ENCODE data around the gene YAP1.

Gene YAP1

GRCh38 chr11:102238391-102238821 lies 128.2 kb downstream of the YAP1 start:
- DNase-seq (ENCODE audit: low read depth, low spot score), result no peak
- H3K9me3 ChIP-seq (ENCODE audit: low read depth, low read length), result no peaks in the 10 kb centered on the region
- no peaks in the 10 kb centered on the region for H3K36me3 ChIP-seq (ENCODE audit: insufficient read depth, low read length)
- no peak overlapping the region for H3K4me3 ChIP-seq
- no peak overlapping the region for H3K9ac ChIP-seq (ENCODE audit: insufficient read length)
- TF ChIP-seq POLR2AphosphoS5 (IDR thresholded peaks at IDR 0.05; ENCODE audit: borderline replicate concordance, low read depth, low read length), result no peak
- no peak overlapping the region for H3K27ac ChIP-seq

GRCh38 chr11:102239448-102239847 lies 129.2 kb downstream of the YAP1 start:
- H3K4me3 ChIP-seq, result no peak overlapping the region
- no peak overlapping the region for H3K27ac ChIP-seq
- H3K36me3 ChIP-seq (ENCODE audit: insufficient read depth, low read length), result no peaks in the 10 kb centered on the region
- TF ChIP-seq POLR2AphosphoS5 (IDR thresholded peaks at IDR 0.05; ENCODE audit: borderline replicate concordance, low read depth, low read length), result no peak
- no peak for TF ChIP-seq EZH2 (IDR thresholded peaks at IDR 0.05)
- TF ChIP-seq FOXP2 (optimal IDR thresholded peaks at IDR 0.05; ENCODE audit: control extremely low read depth, extremely low read length, insufficient read depth), result no peak
- H3K9ac ChIP-seq (ENCODE audit: insufficient read length), result no peak overlapping the region
- no peak for DNase-seq (ENCODE audit: low read depth, low spot score)
- no peaks in the 10 kb centered on the region for H3K9me3 ChIP-seq (ENCODE audit: low read depth, low read length)

GRCh38 chr11:102239911-102240310 lies 129.7 kb downstream of the YAP1 start:
- no peak for TF ChIP-seq EZH2 (IDR thresholded peaks at IDR 0.05)
- TF ChIP-seq FOXP2 (optimal IDR thresholded peaks at IDR 0.05; ENCODE audit: control extremely low read depth, extremely low read length, insufficient read depth), result no peak
- TF ChIP-seq POLR2AphosphoS5 (IDR thresholded peaks at IDR 0.05; ENCODE audit: borderline replicate concordance, low read depth, low read length), result no peak
- Histone ChIP-seq H3K36me3 (ENCODE audit: insufficient read depth, low read length) (no peaks in the 10 kb centered on the region), H3K27ac (no peak overlapping the region), H3K4me3 (no peak overlapping the region), H3K9ac (ENCODE audit: insufficient read length) (no peak overlapping the region), H3K9me3 (ENCODE audit: low read depth, low read length) (no peaks in the 10 kb centered on the region)
- no peak for DNase-seq (ENCODE audit: low read depth, low spot score)

GRCh38 chr11:102240502-102240901 lies 130.3 kb downstream of the YAP1 start:
- H3K9ac ChIP-seq (ENCODE audit: insufficient read length), result no peak overlapping the region
- H3K4me3 ChIP-seq, result no peak overlapping the region
- no peak overlapping the region for H3K27ac ChIP-seq
- no peaks in the 10 kb centered on the region for H3K9me3 ChIP-seq (ENCODE audit: low read depth, low read length)
- H3K36me3 ChIP-seq (ENCODE audit: insufficient read depth, low read length), result no peaks in the 10 kb centered on the region
- DNase-seq (ENCODE audit: low read depth, low spot score), result no peak
- TF ChIP-seq FOXP2 (optimal IDR thresholded peaks at IDR 0.05; ENCODE audit: control extremely low read depth, extremely low read length, insufficient read depth) (no peak), POLR2AphosphoS5 (IDR thresholded peaks at IDR 0.05; ENCODE audit: borderline replicate concordance, low read depth, low read length) (no peak), EZH2 (IDR thresholded peaks at IDR 0.05) (no peak)

DNA sequence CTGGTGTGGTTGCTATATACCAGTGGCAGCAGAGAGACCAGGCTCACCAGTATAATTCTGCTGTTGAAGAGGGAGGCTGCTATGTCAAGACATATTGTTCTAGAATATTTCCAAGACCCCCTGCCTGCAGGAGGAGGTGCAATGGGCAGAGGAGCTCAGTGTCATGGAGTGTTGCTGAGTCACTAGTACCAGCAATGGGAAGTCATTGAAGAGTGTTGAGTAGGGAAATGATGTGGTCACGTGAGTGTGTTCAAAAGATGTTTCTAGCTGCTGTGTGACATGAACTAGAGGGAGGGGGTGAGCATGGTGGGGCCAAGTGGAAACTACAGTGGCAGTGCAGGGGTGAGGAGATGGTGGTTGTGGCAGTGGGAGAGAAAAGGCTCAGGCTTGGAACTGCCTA lies 130.8 kb downstream of the YAP1 start:
- H3K9ac ChIP-seq (ENCODE audit: insufficient read length), result no peak overlapping the region
- H3K36me3 ChIP-seq (ENCODE audit: insufficient read depth, low read length), result no peaks in the 10 kb centered on the region
- no peak overlapping the region for H3K4me3 ChIP-seq
- TF ChIP-seq POLR2AphosphoS5 (IDR thresholded peaks at IDR 0.05; ENCODE audit: borderline replicate concordance, low read depth, low read length) (no peak), FOXP2 (optimal IDR thresholded peaks at IDR 0.05; ENCODE audit: control extremely low read depth, extremely low read length, insufficient read depth) (no peak), EZH2 (IDR thresholded peaks at IDR 0.05) (no peak)
- no peak overlapping the region for H3K27ac ChIP-seq
- no peak for DNase-seq (ENCODE audit: low read depth, low spot score)
- no peaks in the 10 kb centered on the region for H3K9me3 ChIP-seq (ENCODE audit: low read depth, low read length)

DNA sequence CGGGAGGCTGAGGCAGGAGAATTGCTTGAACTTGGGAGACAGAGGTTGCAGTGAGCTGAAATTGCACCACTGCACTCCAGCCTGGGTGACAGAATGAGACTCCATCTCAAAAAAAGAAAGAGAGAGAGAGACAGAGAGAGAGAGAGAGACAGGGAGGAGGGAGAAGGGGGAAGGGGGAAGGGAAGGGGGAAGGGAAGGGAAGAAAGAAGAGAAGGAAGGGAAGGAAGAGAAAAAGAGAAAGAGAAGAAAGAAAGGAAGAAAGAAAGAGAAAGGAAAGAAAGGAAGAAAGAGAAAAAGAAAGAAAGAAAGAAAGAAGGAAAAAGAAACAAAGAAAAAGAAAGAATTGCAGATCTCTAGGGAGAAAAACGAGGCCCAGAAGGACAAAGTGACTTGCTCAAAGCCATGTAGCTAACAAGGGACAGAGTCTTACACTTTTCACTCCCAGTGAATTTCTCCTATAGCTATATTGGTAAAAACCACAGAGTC lies 133.2 kb downstream of the YAP1 start:
- H3K27ac ChIP-seq, result no peak overlapping the region
- DNase-seq (ENCODE audit: low read depth, low spot score), result no peak
- H3K4me3 ChIP-seq, result no peak overlapping the region
- no peaks in the 10 kb centered on the region for H3K36me3 ChIP-seq (ENCODE audit: insufficient read depth, low read length)
- no peaks in the 10 kb centered on the region for H3K9me3 ChIP-seq (ENCODE audit: low read depth, low read length)
- H3K9ac ChIP-seq (ENCODE audit: insufficient read length), result no peak overlapping the region
- TF ChIP-seq FOXP2 (optimal IDR thresholded peaks at IDR 0.05; ENCODE audit: control extremely low read depth, extremely low read length, insufficient read depth) (no peak), EZH2 (IDR thresholded peaks at IDR 0.05) (no peak), POLR2AphosphoS5 (IDR thresholded peaks at IDR 0.05; ENCODE audit: borderline replicate concordance, low read depth, low read length) (no peak)

GRCh38 chr11:102244681-102245409 lies 134.6 kb downstream of the YAP1 start:
- Histone ChIP-seq H3K36me3 (ENCODE audit: insufficient read depth, low read length) (no peaks in the 10 kb centered on the region), H3K4me3 (no peak overlapping the region), H3K9me3 (ENCODE audit: low read depth, low read length) (no peaks in the 10 kb centered on the region), H3K27ac (no peak overlapping the region), H3K9ac (ENCODE audit: insufficient read length) (no peak overlapping the region)
- no peak for DNase-seq (ENCODE audit: low read depth, low spot score)
- no peak for TF ChIP-seq POLR2AphosphoS5 (IDR thresholded peaks at IDR 0.05; ENCODE audit: borderline replicate concordance, low read depth, low read length)
- TF ChIP-seq FOXP2 (optimal IDR thresholded peaks at IDR 0.05; ENCODE audit: control extremely low read depth, extremely low read length, insufficient read depth), result no peak
- no peak for TF ChIP-seq EZH2 (IDR thresholded peaks at IDR 0.05)

- no peak overlapping the region for H3K4me3 ChIP-seq
- TF ChIP-seq POLR2AphosphoS5 (IDR thresholded peaks at IDR 0.05; ENCODE audit: borderline replicate concordance, low read depth, low read length) (no peak), FOXP2 (optimal IDR thresholded peaks at IDR 0.05; ENCODE audit: control extremely low read depth, extremely low read length, insufficient read depth) (no peak), EZH2 (IDR thresholded peaks at IDR 0.05) (no peak)
Measured at GRCh38 chr11:102251423-102251822, 141.2 kb downstream of the YAP1 start.

More at GRCh38 chr11:102251423-102251822, 141.2 kb downstream of the YAP1 start:
- Histone ChIP-seq H3K9ac (ENCODE audit: insufficient read length) (no peak overlapping the region), H3K9me3 (ENCODE audit: low read depth, low read length) (no peaks in the 10 kb centered on the region), H3K36me3 (ENCODE audit: insufficient read depth, low read length) (no peaks in the 10 kb centered on the region), H3K27ac (no peak overlapping the region)
- DNase-seq (ENCODE audit: low read depth, low spot score), result no peak
